GM06990 (cell line): ENCODE data around the gene SGMS2.

Experiments used
- DNase-seq: peaks from one replicate; pipeline ENCODE4 v3.0.0-alpha.2; 2011; ENCODE audit not compliant: insufficient read length; ENCODE audit errors: extremely low read depth
- H3K27me3 ChIP-seq: replicated peaks from 2 replicates; pipeline ENCODE4 v1.6.0; 2011; ENCODE audit warnings: low read length; ENCODE audit not compliant: control insufficient read depth, insufficient read depth
- H3K36me3 ChIP-seq: 2 replicates; pipeline ENCODE4 v1.5.1; 2011; ENCODE audit warnings: low read length; ENCODE audit not compliant: control insufficient read depth, insufficient read depth
- H3K4me3 ChIP-seq: replicated peaks from 2 replicates; pipeline ENCODE4 v1.5.1; 2011; ENCODE audit warnings: low read depth, mild to moderate bottlenecking, control low read depth, low read length
- CTCF ChIP-seq: IDR thresholded peaks from 2 replicates; pipeline ENCODE4 v1.5.1; 2011; ENCODE audit warnings: low read length, control low read depth, mild to moderate bottlenecking, inconsistent platforms; ENCODE audit not compliant: insufficient read depth, poor library complexity, severe bottlenecking

The SGMS2 gene

GRCh38 chr4:107854356-107855022 lies 29.8 kb downstream of the SGMS2 start:
- no peaks in the 10 kb centered on the region for H3K36me3 ChIP-seq
- no peaks in the 10 kb centered on the region for H3K27me3 ChIP-seq
- no peak for TF ChIP-seq CTCF
- no peak for DNase-seq
- H3K4me3 ChIP-seq = no peak overlapping the region

GRCh38 chr4:107855723-107856122 lies 31.0 kb downstream of the SGMS2 start:
- no peak overlapping the region for H3K4me3 ChIP-seq
- H3K27me3 ChIP-seq = no peaks in the 10 kb centered on the region
- H3K36me3 ChIP-seq = no peaks in the 10 kb centered on the region
- TF ChIP-seq CTCF = no peak
- no peak for DNase-seq

- no peaks in the 10 kb centered on the region for H3K27me3 ChIP-seq
- no peaks in the 10 kb centered on the region for H3K36me3 ChIP-seq
- no peak for TF ChIP-seq CTCF
- no peak for DNase-seq
- no peak overlapping the region for H3K4me3 ChIP-seq
Observed at GRCh38 chr4:107856901-107857300, 32.2 kb downstream of the SGMS2 start.

- H3K27me3 ChIP-seq = no peaks in the 10 kb centered on the region
- no peaks in the 10 kb centered on the region for H3K36me3 ChIP-seq
- H3K4me3 ChIP-seq = no peak overlapping the region
- no peak for DNase-seq
- TF ChIP-seq CTCF = no peak
Observed at GRCh38 chr4:107857741-107858140, 33.0 kb downstream of the SGMS2 start.

GRCh38 chr4:107858158-107858742 lies 33.5 kb downstream of the SGMS2 start:
- TF ChIP-seq CTCF = no peak
- Histone ChIP-seq H3K4me3 (no peak overlapping the region), H3K27me3 (no peaks in the 10 kb centered on the region), H3K36me3 (no peaks in the 10 kb centered on the region)
- no peak for DNase-seq
